ENCODE results near the gene MPRIP. TPM values are rescaled to one million over a fixed set of nuclear protein-coding genes. Genes with fewer than 3 reads are reported as not detected.
"Not testable (repeated sequence)": the region's sequence is repeated elsewhere in the genome, so short reads cannot be mapped to it uniquely, and the experiment has no call there.

Gene MPRIP
- total RNA-seq, 1 experiment from 2014 or later = 132 TPM

- not testable (repeated sequence) for H3K4me2 ChIP-seq (ENCODE audit: insufficient read depth, insufficient read length, low read length); H3K9ac ChIP-seq (ENCODE audit: extremely low read depth, insufficient read length, low read length); H3K9me3 Mint-ChIP-seq; H2BK12ac ChIP-seq (ENCODE audit: insufficient read length, low read depth, low read length); H3K79me1 ChIP-seq (ENCODE audit: insufficient read depth, low read depth, low read length, poor library complexity, severe bottlenecking); H3K4me1 Mint-ChIP-seq; H2AK5ac ChIP-seq (ENCODE audit: insufficient read length, low read length); H4K8ac ChIP-seq (replicated peaks; ENCODE audit: insufficient read length, low read depth, low read length); DNase-seq; H3K4ac ChIP-seq (ENCODE audit: low read depth, low read length); H3K27me3 ChIP-seq (ENCODE audit: insufficient read depth, low read length); H3K14ac ChIP-seq (ENCODE audit: insufficient read depth, low read length); H3K23me2 ChIP-seq (ENCODE audit: insufficient read length, low read depth, low read length, poor library complexity, severe bottlenecking); H4K5ac ChIP-seq (ENCODE audit: insufficient read length, low read depth, low read length); H2BK15ac ChIP-seq (ENCODE audit: low read depth, low read length); H4K20me1 ChIP-seq (ENCODE audit: control insufficient read depth, insufficient read depth, insufficient read length); H3K18ac ChIP-seq (ENCODE audit: insufficient read length, low read depth, low read length); H3T11ph ChIP-seq (ENCODE audit: low read length); H3K4me3 Mint-ChIP-seq; H3K23ac ChIP-seq (ENCODE audit: insufficient read length, low read depth, low read length); H2AFZ ChIP-seq (ENCODE audit: low read length); H3K27ac ChIP-seq (ENCODE audit: insufficient read length, low read depth, low read length); H3K27me3 Mint-ChIP-seq (ENCODE audit: low read depth); H2BK5ac ChIP-seq (ENCODE audit: insufficient read length, low read length); H3K9me3 ChIP-seq (ENCODE audit: control insufficient read depth, low read depth, low read length); H3K27ac Mint-ChIP-seq; H3K56ac ChIP-seq (ENCODE audit: insufficient read length, low read depth, low read length); H3K36me3 Mint-ChIP-seq (ENCODE audit: insufficient read depth in 1 of 3, low read depth in 3 of 3); H2BK120ac ChIP-seq (ENCODE audit: low read depth, low read length, poor library complexity, severe bottlenecking); H3K4me1 ChIP-seq (ENCODE audit: insufficient read depth, low read length); H3K79me2 ChIP-seq (ENCODE audit: insufficient read depth, low read length); H4K91ac ChIP-seq (ENCODE audit: insufficient read length, low read depth, low read length); H2BK20ac ChIP-seq (ENCODE audit: low read depth, low read length, poor library complexity, severe bottlenecking)
- WGBS (ENCODE audit: extremely low coverage, insufficient read length, low lambda C conversion rate) = no CpG with 5 or more reads among the region's 4 CpGs
These were observed 32.3 kb upstream of the MPRIP start for GRCh38 chr17:17009972-17010371.

- not testable (repeated sequence) for H3K4me2 ChIP-seq (ENCODE audit: insufficient read depth, insufficient read length, low read length); H3K4me1 Mint-ChIP-seq; H3K79me2 ChIP-seq (ENCODE audit: insufficient read depth, low read length); H4K20me1 ChIP-seq (ENCODE audit: control insufficient read depth, insufficient read depth, insufficient read length); H3K36me3 Mint-ChIP-seq (ENCODE audit: insufficient read depth in 1 of 3, low read depth in 3 of 3); H3K4ac ChIP-seq (ENCODE audit: low read depth, low read length); H3K4me1 ChIP-seq (ENCODE audit: insufficient read depth, low read length); DNase-seq; H3K18ac ChIP-seq (ENCODE audit: insufficient read length, low read depth, low read length); H3K56ac ChIP-seq (ENCODE audit: insufficient read length, low read depth, low read length); H3K27ac Mint-ChIP-seq; H2AK5ac ChIP-seq (ENCODE audit: insufficient read length, low read length); H2AFZ ChIP-seq (ENCODE audit: low read length); H3K23me2 ChIP-seq (ENCODE audit: insufficient read length, low read depth, low read length, poor library complexity, severe bottlenecking); H3K9ac ChIP-seq (ENCODE audit: extremely low read depth, insufficient read length, low read length); H4K91ac ChIP-seq (ENCODE audit: insufficient read length, low read depth, low read length); H3K79me1 ChIP-seq (ENCODE audit: insufficient read depth, low read depth, low read length, poor library complexity, severe bottlenecking); H4K5ac ChIP-seq (ENCODE audit: insufficient read length, low read depth, low read length); H3K4me3 Mint-ChIP-seq; H2BK12ac ChIP-seq (ENCODE audit: insufficient read length, low read depth, low read length); H3K27me3 ChIP-seq (ENCODE audit: insufficient read depth, low read length); H2BK120ac ChIP-seq (ENCODE audit: low read depth, low read length, poor library complexity, severe bottlenecking); H3K27me3 Mint-ChIP-seq (ENCODE audit: low read depth); H2BK5ac ChIP-seq (ENCODE audit: insufficient read length, low read length); H3K14ac ChIP-seq (ENCODE audit: insufficient read depth, low read length); H3K27ac ChIP-seq (ENCODE audit: insufficient read length, low read depth, low read length); H3K9me3 Mint-ChIP-seq; H2BK20ac ChIP-seq (ENCODE audit: low read depth, low read length, poor library complexity, severe bottlenecking); H2BK15ac ChIP-seq (ENCODE audit: low read depth, low read length); H4K8ac ChIP-seq (replicated peaks; ENCODE audit: insufficient read length, low read depth, low read length); H3K23ac ChIP-seq (ENCODE audit: insufficient read length, low read depth, low read length); H3K9me3 ChIP-seq (ENCODE audit: control insufficient read depth, low read depth, low read length); H3T11ph ChIP-seq (ENCODE audit: low read length)
- WGBS (ENCODE audit: extremely low coverage, insufficient read length, low lambda C conversion rate) = no CpG with 5 or more reads among the region's 12 CpGs
These were observed 31.7 kb upstream of the MPRIP start for GRCh38 chr17:17010545-17011034.

Measured in H9 (cell line).